ENCODE data around the gene TMEM35A. TPM values are rescaled to one million over a fixed set of nuclear protein-coding genes. Genes with fewer than 3 reads are reported as not detected.

Gene TMEM35A
- total RNA-seq, 1 experiment from 2014 or later, result 4.3 TPM

GRCh38 chrX:101108284-101108683 is 29.6 kb downstream of the TMEM35A start:
- Histone ChIP-seq H3K18ac (ENCODE audit: insufficient read length, low read depth, low read length) (no peak overlapping the region), H2AFZ (ENCODE audit: low read length) (no peak overlapping the region), H2BK20ac (ENCODE audit: low read depth, low read length, poor library complexity, severe bottlenecking) (no peak overlapping the region), H2BK12ac (ENCODE audit: insufficient read length, low read depth, low read length) (no peak overlapping the region), H3T11ph (ENCODE audit: low read length) (no peak overlapping the region), H4K20me1 (ENCODE audit: control insufficient read depth, insufficient read depth, insufficient read length) (no peaks in the 10 kb centered on the region), H3K14ac (ENCODE audit: insufficient read depth, low read length) (no peak overlapping the region), H2BK120ac (ENCODE audit: low read depth, low read length, poor library complexity, severe bottlenecking) (no peak overlapping the region), H3K23ac (ENCODE audit: insufficient read length, low read depth, low read length) (no peak overlapping the region), H3K9me3 (ENCODE audit: control insufficient read depth, low read depth, low read length) (no peaks in the 10 kb centered on the region), H4K8ac (replicated peaks; ENCODE audit: insufficient read length, low read depth, low read length) (no peak overlapping the region), H3K79me2 (ENCODE audit: insufficient read depth, low read length) (no peaks in the 10 kb centered on the region), H2AK5ac (ENCODE audit: insufficient read length, low read length) (no peak overlapping the region), H4K91ac (ENCODE audit: insufficient read length, low read depth, low read length) (no peak overlapping the region), H3K9ac (ENCODE audit: extremely low read depth, insufficient read length, low read length) (no peak overlapping the region), H4K5ac (ENCODE audit: insufficient read length, low read depth, low read length) (no peak overlapping the region), H3K4me2 (ENCODE audit: insufficient read depth, insufficient read length, low read length) (no peak overlapping the region), H3K27me3 (ENCODE audit: insufficient read depth, low read length) (no peaks in the 10 kb centered on the region), H3K4ac (ENCODE audit: low read depth, low read length) (no peak overlapping the region), H3K4me1 (ENCODE audit: insufficient read depth, low read length) (no peaks in the 10 kb centered on the region), H3K27ac (ENCODE audit: insufficient read length, low read depth, low read length) (no peak overlapping the region), H2BK15ac (ENCODE audit: low read depth, low read length) (no peak overlapping the region), H2BK5ac (ENCODE audit: insufficient read length, low read length) (no peak overlapping the region), H3K79me1 (ENCODE audit: insufficient read depth, low read depth, low read length, poor library complexity, severe bottlenecking) (no peaks in the 10 kb centered on the region), H3K56ac (ENCODE audit: insufficient read length, low read depth, low read length) (no peak overlapping the region), H3K23me2 (ENCODE audit: insufficient read length, low read depth, low read length, poor library complexity, severe bottlenecking) (no peaks in the 10 kb centered on the region)
- Mint-ChIP-seq H3K27me3 (ENCODE audit: low read depth) (no peaks in the 10 kb centered on the region), H3K4me3 (no peak overlapping the region), H3K36me3 (ENCODE audit: insufficient read depth in 1 of 3, low read depth in 3 of 3) (peaks cover 19 to 39% (median 39%) of the 10 kb centered on the region in 3 experiments), H3K4me1 (no peaks in the 10 kb centered on the region), H3K27ac (no peak overlapping the region), H3K9me3 (peaks cover 46 to 50% of the 10 kb centered on the region in 2 experiments)
- no CpG with 5 or more reads among the region's 4 CpGs for WGBS (ENCODE audit: extremely low coverage, insufficient read length, low lambda C conversion rate)
- no peak for DNase-seq
- TF ChIP-seq, protein P1, sequence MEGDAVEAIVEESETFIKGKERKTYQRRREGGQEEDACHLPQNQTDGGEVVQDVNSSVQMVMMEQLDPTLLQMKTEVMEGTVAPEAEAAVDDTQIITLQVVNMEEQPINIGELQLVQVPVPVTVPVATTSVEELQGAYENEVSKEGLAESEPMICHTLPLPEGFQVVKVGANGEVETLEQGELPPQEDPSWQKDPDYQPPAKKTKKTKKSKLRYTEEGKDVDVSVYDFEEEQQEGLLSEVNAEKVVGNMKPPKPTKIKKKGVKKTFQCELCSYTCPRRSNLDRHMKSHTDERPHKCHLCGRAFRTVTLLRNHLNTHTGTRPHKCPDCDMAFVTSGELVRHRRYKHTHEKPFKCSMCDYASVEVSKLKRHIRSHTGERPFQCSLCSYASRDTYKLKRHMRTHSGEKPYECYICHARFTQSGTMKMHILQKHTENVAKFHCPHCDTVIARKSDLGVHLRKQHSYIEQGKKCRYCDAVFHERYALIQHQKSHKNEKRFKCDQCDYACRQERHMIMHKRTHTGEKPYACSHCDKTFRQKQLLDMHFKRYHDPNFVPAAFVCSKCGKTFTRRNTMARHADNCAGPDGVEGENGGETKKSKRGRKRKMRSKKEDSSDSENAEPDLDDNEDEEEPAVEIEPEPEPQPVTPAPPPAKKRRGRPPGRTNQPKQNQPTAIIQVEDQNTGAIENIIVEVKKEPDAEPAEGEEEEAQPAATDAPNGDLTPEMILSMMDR (conservative IDR thresholded peaks at IDR 0.05), result no peak
